Measurements from ENCODE around the gene TBC1D13.
"Not testable (repeated sequence)": the region's sequence is repeated elsewhere in the genome, so short reads cannot be mapped to it uniquely, and the experiment has no call there.

TBC1D13 gene

DNA sequence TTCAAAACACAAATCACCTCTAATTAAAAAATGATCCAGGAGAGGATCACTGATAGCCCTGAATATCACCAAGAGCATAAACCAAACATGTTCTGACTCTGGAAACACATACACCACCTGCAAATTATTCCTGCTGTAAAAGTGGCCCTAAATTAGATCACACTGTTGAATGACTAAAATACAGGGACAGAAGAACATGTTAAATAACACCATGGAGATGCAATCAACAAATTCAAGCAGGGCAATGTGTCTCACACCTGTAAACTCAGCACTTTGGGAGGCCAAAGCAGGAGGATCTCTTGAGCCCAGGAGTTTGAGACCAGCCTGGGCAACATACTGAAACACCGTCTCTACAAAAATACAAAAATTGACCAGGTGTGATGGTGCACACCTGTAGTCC is 60.8 kb downstream of the TBC1D13 start:
- no peak for DNase-seq (ENCODE audit: low spot score)

- not testable (repeated sequence) for DNase-seq (ENCODE audit: low spot score)
Measured at GRCh38 chr9:128851024-128851423, 64.0 kb downstream of the TBC1D13 start.

DNA sequence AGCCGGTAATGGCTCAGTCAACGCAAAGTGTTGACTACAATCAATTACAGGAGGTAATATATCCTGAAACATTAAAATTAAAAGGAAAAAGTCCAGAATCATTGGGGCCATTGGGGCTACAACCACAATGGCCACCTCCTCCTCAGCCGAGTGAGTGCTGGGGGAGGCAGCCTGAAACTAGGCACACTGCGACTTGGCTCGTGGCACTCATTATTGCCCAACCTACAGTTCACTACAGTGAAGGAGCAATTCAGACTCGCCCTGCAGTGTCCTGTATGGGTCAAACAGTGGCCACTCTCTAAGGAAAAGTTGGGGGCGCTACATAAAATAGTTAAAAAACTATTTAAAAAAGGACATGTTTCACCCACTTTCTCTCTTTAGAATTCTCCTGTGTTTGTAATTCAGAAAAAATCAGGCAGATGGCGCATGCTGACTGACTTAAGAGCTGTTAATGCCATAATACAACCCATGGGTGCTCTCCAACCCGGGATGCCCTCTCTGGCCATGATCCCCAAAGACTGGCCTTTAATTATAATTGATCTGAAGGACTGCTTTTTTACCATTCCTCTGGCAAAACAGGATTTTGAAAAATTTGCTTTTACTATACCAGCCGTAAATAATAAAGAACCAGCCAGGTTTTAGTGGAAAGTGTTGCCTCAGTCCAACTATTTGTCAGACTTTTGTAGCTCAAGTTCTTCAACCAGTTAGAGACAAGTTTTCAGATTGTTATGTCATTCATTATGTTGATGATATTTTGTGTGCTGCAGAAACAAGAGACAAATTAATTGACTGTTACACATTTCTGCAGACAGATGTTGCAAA is 64.9 kb downstream of the TBC1D13 start:
- DNase-seq (ENCODE audit: low spot score): not testable (repeated sequence)

DNA sequence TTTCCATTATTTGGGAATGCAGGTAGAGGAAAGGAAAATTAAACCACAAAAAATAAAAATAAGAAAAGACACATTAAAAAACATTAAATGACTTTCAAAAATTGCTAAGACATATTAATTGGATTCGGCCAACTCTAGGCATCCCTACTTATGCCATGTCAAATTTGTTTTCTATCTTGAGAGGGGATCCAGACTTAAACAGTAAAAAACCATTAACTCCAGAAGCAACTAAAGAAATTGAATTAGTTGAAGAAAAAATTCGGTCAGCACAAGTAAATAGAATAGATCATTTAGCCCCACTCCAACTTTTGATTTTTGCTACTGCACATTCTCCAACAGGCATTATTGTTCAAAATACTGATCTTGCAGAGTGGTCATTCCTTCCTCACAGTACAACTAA is 65.6 kb downstream of the TBC1D13 start:
- DNase-seq (ENCODE audit: low spot score): not testable (repeated sequence)

GRCh38 chr9:128854454-128854853 is 67.4 kb downstream of the TBC1D13 start:
- not testable (repeated sequence) for DNase-seq (ENCODE audit: low spot score)

GRCh38 chr9:128858476-128858875 is 71.4 kb downstream of the TBC1D13 start:
- DNase-seq (ENCODE audit: low spot score): not testable (repeated sequence)
